ENCODE results near the gene MAP4K4. TPM values are rescaled to one million over a fixed set of nuclear protein-coding genes. Genes with fewer than 3 reads are reported as not detected.

Gene MAP4K4
- total and polyA plus RNA-seq, 2 of the 13 experiments (the other 11 are each of a cell fraction or from before 2014, with no cell fraction given) = 105 to 264 TPM

GRCh38 chr2:101733257-101733993 is 35.9 kb downstream of the MAP4K4 start (continued):
- TF ChIP-seq ZEB1 (IDR thresholded peaks at IDR 0.05; ENCODE audit: insufficient replicate concordance, low read depth) (peak; percentile 47), TRIM22 (IDR thresholded peaks at IDR 0.05) (no peak), FOXO4 (CRISPR knock-in tag; conservative IDR thresholded peaks at IDR 0.05) (no peak), SRF (IDR thresholded peaks at IDR 0.05; ENCODE audit: low read depth, low read length) (no peak), PHF20 (CRISPR knock-in tag; IDR thresholded peaks at IDR 0.05) (no peak), WIZ (CRISPR knock-in tag; IDR thresholded peaks at IDR 0.05) (no peak), ZNF784 (CRISPR knock-in tag; IDR thresholded peaks at IDR 0.05; ENCODE audit: borderline replicate concordance) (no peak), HNRNPUL1 (IDR thresholded peaks at IDR 0.05; ENCODE audit: low read depth, low read length) (no peak), PHF8 (CRISPR knock-in tag; IDR thresholded peaks at IDR 0.05) (peak; percentile 32), ZNF337 (CRISPR knock-in tag; IDR thresholded peaks at IDR 0.05; ENCODE audit: borderline replicate concordance, low read depth) (no peak), ZBTB2 (CRISPR knock-in tag; IDR thresholded peaks at IDR 0.05; ENCODE audit: low read depth) (no peak), ETS1 (CRISPR knock-in tag; IDR thresholded peaks at IDR 0.05) (0 out of 2 replicates have a peak, but pooled peaks have one; percentile 37), PREB (CRISPR knock-in tag; IDR thresholded peaks at IDR 0.05) (no peak)
